HG03139 (cell line): ENCODE measurements around the gene ATP6V0E2.
"Not testable (repeated sequence)": the region's sequence is repeated elsewhere in the genome, so short reads cannot be mapped to it uniquely, and the experiment has no call there.

ENCODE experiments used
- ATAC-seq: cut with Tn5 transposase; IDR thresholded peaks from one replicate; pipeline ENCODE4 v1.9.1; 2021; ENCODE audit not compliant: unreplicated experiment

Gene ATP6V0E2

DNA sequence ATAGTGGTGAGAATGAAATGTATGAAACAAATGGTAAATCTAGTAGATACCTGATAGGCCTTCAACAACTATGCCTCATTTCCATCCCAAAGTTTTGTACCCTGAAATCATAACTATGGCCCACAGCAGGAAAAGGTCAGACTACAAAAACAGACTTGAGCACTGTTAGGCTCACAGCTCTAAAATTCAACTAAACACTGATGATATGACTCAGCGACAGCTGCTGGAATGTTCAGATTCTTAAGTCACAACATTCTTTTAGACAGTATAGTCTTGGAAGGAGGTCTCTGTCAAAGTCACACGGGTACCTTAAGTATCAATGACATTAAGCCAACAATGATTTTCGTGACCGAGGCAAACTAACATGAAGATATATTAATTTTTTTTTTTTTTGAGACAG is 38.4 kb downstream of the ATP6V0E2 start:
- not testable (repeated sequence) for ATAC-seq

DNA sequence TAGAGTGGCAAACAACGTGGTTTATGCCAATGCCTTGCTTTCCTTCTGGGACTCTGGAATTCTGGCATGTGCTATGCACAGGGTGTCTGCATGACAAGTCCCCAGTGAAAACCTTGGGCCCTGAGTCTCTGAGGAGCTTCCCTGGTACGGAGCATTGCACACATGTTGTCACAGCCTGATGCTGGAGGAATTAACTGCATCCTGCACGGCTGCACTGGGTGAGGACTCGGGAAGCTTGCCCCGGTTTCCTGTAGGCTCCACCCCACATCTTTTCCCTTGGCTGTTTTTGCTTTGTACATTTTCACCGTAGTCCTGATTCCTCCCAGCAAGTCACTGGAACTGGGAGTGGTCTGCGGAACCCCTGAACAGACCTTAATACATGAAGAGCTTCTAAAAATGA is 52.6 kb downstream of the ATP6V0E2 start:
- not testable (repeated sequence) for ATAC-seq
